Lower lobe of right lung (tissue), 2 donors: ENCODE measurements around the gene OSBPL3. TPM values are rescaled to one million over a fixed set of nuclear protein-coding genes. Genes with fewer than 3 reads are reported as not detected.

Experiments
- ATAC-seq, 2 donors: fragments of 200-7000 bp; cut with Tn5 transposase; one replicate each; pipeline ENCODE4 v1.9.1; 2020 to 2022; ENCODE audit warnings: mild to moderate bottlenecking in 2 of 2, moderate library complexity in 2 of 2
- DNase-seq: peaks from one replicate; pipeline ENCODE4 v3.0.0-alpha.2; 2020
- H3K27ac ChIP-seq: fragments of 200-600 bp; one replicate; pipeline ENCODE4 v1.8.0; 2022
- H3K27me3 ChIP-seq: fragments of 200-600 bp; one replicate; pipeline ENCODE4 v1.8.0; 2022; ENCODE audit warnings: low read depth
- H3K36me3 ChIP-seq: fragments of 200-600 bp; one replicate; pipeline ENCODE4 v1.8.0; 2022; ENCODE audit warnings: mild to moderate bottlenecking
- H3K4me1 ChIP-seq: fragments of 200-600 bp; one replicate; pipeline ENCODE4 v1.8.0; 2022
- H3K4me3 ChIP-seq: fragments of 200-600 bp; one replicate; pipeline ENCODE4 v1.8.0; 2022; ENCODE audit warnings: mild to moderate bottlenecking
- H3K9me3 ChIP-seq: fragments of 200-600 bp; one replicate; pipeline ENCODE4 v1.8.0; 2022
- CTCF ChIP-seq: fragments of 200-600 bp; IDR thresholded peaks from one replicate; pipeline ENCODE4 v1.8.0; 2022; ENCODE audit warnings: antibody characterized with exemption, mild to moderate bottlenecking
- intact Hi-C: fragments of 100-400 bp; cut with DNase I; formaldehyde crosslinking; loops from one replicate; pipeline ENCODE4 v1.11.0; 2022
- total RNA-seq: library from RNA; stranded (reverse); fragmentation: NEBNext Ultra II Directional; extraction: Animal tissue kit (Norgen Biotek cat#: 25700); gene quantifications from one replicate; pipeline ENCODE4 v1.2.1, GENCODE V29; 2021
- donor health status: DM: no; HTN: yes; CAD: no; lungs with severe emphysema.

OSBPL3 gene
- total RNA-seq, 1 donor from 2014 or later = 24.9 TPM

- no peak overlapping the region for H3K27ac ChIP-seq
- intact Hi-C loops = no loop called here
- ATAC-seq = no peak
These were observed 96.4 kb downstream of the OSBPL3 start for GRCh38 chr7:24883622-24884013.

GRCh38 chr7:24882989-24883621, 96.9 kb downstream of the OSBPL3 start:
- TF ChIP-seq CTCF = no peak
- no peak for DNase-seq
- Histone ChIP-seq H3K36me3 (no peaks in the 10 kb centered on the region), H3K27me3 (no peaks in the 10 kb centered on the region), H3K27ac (no peak overlapping the region), H3K4me3 (no peak overlapping the region), H3K9me3 (no peaks in the 10 kb centered on the region), H3K4me1 (peaks cover 22% of the 10 kb centered on the region)
- intact Hi-C loops = no loop called here
- ATAC-seq = peak; percentile 24 to 40

More at GRCh38 chr7:24883622-24884013, 96.4 kb downstream of the OSBPL3 start:
- H3K36me3 ChIP-seq = no peaks in the 10 kb centered on the region
- H3K27me3 ChIP-seq = no peaks in the 10 kb centered on the region
- TF ChIP-seq CTCF = no peak
- no peaks in the 10 kb centered on the region for H3K9me3 ChIP-seq
- H3K4me3 ChIP-seq = no peak overlapping the region
- H3K4me1 ChIP-seq = peaks cover 21% of the 10 kb centered on the region
- DNase-seq = no peak

DNA sequence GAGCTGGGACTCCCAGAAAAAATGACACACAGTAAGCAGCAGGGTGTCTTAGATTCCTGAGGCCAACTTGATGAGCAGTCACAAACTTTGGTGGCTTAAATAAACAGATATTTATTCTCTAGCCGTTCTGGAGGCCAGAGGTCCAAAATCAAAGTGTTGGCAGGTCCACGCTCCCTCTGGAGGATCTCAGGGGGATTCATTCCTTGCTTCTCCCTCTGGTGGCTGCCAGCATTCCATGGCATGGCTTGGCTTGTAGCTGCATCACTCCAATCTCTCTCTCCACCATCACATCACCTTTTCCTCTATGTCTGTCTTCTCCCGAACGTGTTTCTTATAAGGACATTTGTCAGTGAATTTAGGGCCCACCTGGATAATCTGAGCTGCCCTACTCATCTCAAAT, 98.4 kb downstream of the OSBPL3 start:
- TF ChIP-seq CTCF = no peak
- Histone ChIP-seq H3K27ac (no peak overlapping the region), H3K4me3 (no peak overlapping the region), H3K36me3 (no peaks in the 10 kb centered on the region), H3K9me3 (no peaks in the 10 kb centered on the region), H3K4me1 (peaks cover 29% of the 10 kb centered on the region), H3K27me3 (no peaks in the 10 kb centered on the region)
- ATAC-seq = no peak
- intact Hi-C loops = no loop called here
- DNase-seq = no peak

DNA sequence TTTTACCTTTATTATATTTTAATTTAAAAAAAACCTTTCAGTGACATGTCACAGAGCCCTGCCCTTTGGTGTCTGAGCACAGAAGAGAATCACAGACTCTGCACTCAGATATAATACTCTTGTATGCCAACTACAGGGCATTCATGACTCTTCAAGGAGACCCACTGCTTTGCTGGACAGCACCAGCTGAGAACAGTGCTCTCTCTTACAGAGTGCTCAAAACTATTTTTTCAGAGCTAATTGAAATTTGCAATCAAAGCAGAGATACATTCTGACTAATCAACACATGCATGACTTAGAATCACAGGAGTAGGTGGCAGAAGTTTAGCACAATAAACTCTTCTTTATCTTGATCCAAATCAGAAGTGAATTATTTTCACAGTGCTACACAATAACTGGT, 99.1 kb downstream of the OSBPL3 start:
- ATAC-seq (no peak), DNase-seq (no peak)
- no peaks in the 10 kb centered on the region for H3K27me3 ChIP-seq
- no peaks in the 10 kb centered on the region for H3K9me3 ChIP-seq
- no peak overlapping the region for H3K4me3 ChIP-seq
- H3K27ac ChIP-seq = no peak overlapping the region
- TF ChIP-seq CTCF = no peak
- H3K4me1 ChIP-seq = peaks cover 29% of the 10 kb centered on the region
- intact Hi-C loops = no loop called here
- no peaks in the 10 kb centered on the region for H3K36me3 ChIP-seq

DNA sequence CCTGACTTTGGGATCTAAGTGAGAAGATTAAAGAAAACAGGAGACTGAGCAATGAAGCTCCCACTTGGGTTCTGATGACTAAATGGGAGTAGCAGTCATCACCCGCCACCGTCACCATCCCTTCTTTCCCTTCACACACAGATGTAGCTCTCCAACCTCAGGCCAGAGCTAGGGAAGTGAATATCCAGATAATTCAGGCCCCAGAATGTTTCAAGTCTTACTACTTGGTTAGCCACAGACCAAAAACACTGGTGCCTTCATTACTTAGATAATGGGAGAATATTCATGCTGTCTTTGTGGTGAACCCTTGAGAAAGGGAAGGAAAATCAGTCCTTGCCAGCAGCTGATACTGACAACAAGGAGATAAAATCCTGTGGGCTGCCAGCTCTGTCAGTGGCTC, 100.7 kb downstream of the OSBPL3 start:
- Histone ChIP-seq H3K4me3 (no peak overlapping the region), H3K36me3 (no peaks in the 10 kb centered on the region), H3K9me3 (no peaks in the 10 kb centered on the region), H3K27me3 (no peaks in the 10 kb centered on the region), H3K27ac (no peak overlapping the region), H3K4me1 (peaks cover 21% of the 10 kb centered on the region)
- intact Hi-C loops = no loop called here
- TF ChIP-seq CTCF = no peak
- ATAC-seq = no peak
- no peak for DNase-seq
